Stomach (tissue), 4 donors: Measurements from ENCODE around the gene FKBP3.

ENCODE experiments used
- POLR2A ChIP-seq, 4 donors: fragments of 450-650 bp; IDR thresholded peaks; one replicate each; pipeline ENCODE4 v1.6.1; 2016; ENCODE audit warnings: antibody characterized with exemption in 4 of 4, control low read depth in 2 of 4, mild to moderate bottlenecking in 1 of 4, moderate library complexity in 1 of 4
- POLR2AphosphoS5 ChIP-seq, 3 donors: sonication (generic); formaldehyde crosslinking; IDR thresholded peaks; one replicate each; pipeline ENCODE4 v1.6.1; 2016; ENCODE audit warnings: antibody characterized with exemption in 3 of 3
- TF ChIP-seq, protein P1 (sequence below), 7 experiments: fragments of 450-650 bp in 4 of 7; fragments of 200-600 bp in 3 of 7; sonication (generic) in 3 of 7; IDR thresholded peaks; one replicate each; pipeline ENCODE4 v1.5.1; 2016 to 2019; ENCODE audit warnings: antibody characterized with exemption in 7 of 7, control low read depth in 2 of 7, mild to moderate bottlenecking in 1 of 7

DNA sequence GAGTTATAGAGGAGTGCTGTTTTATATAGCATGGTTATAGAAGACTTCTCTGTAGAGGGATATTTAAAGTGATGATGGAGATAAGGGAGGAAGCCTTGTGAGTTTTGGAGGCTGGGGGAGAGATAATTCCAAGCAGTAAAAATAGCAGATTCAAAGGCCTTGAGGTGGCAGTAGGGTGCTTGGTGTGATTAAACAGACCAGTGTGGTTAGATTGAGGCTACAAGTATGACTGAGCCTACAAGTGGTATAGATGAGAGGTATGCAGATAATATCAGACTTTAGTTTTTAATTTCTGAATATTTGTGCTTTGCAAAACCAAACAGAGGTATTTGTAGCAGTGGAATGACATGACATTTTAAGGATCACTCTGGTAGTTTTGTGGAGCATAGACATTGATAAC, 21.8 kb upstream of the FKBP3 start:
- TF ChIP-seq, protein P1, sequence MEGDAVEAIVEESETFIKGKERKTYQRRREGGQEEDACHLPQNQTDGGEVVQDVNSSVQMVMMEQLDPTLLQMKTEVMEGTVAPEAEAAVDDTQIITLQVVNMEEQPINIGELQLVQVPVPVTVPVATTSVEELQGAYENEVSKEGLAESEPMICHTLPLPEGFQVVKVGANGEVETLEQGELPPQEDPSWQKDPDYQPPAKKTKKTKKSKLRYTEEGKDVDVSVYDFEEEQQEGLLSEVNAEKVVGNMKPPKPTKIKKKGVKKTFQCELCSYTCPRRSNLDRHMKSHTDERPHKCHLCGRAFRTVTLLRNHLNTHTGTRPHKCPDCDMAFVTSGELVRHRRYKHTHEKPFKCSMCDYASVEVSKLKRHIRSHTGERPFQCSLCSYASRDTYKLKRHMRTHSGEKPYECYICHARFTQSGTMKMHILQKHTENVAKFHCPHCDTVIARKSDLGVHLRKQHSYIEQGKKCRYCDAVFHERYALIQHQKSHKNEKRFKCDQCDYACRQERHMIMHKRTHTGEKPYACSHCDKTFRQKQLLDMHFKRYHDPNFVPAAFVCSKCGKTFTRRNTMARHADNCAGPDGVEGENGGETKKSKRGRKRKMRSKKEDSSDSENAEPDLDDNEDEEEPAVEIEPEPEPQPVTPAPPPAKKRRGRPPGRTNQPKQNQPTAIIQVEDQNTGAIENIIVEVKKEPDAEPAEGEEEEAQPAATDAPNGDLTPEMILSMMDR (IDR thresholded peaks at IDR 0.05) = no peak
- TF ChIP-seq POLR2AphosphoS5 (IDR thresholded peaks at IDR 0.05) (no peak), POLR2A (IDR thresholded peaks at IDR 0.05) (no peak)
